ENCODE data around the gene DAP. TPM values are rescaled to one million over a fixed set of nuclear protein-coding genes. Genes with fewer than 3 reads are reported as not detected.
A peak's percentile ranks its signal among the peaks of the same experiment; 100 is the strongest.
"Not testable (repeated sequence)": the region's sequence is repeated elsewhere in the genome, so short reads cannot be mapped to it uniquely, and the experiment has no call there.

The DAP gene
- total RNA-seq, 4 donors from 2014 or later: 52.0 to 138 (median 111) TPM

DNA sequence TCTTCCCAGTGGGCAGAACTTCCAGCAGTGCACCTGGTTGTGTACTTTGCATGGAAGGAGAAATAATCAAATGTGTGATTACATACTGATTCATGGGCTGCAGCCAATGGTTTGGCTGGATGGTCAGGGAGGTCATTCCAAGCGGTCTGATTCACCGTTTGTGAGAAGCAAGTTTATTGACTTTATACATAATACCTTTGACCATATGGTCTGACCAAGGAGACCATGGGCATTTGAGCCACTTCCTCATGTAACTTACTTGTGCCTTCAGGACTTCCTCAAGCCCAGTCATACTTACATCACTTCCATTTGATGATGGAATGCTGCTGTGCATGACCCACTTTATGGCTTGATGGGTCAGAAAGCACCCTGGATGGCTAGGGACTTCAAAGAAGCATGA lies 41.1 kb downstream of the DAP start:
- peak in 1 of 3 donors; percentile 57 for DNase-seq
- Histone ChIP-seq H3K36me3 (peaks cover 0 to 11% (median 0%) of the 10 kb centered on the region in 3 donors), H3K9me3 (no peaks in the 10 kb centered on the region), H3K4me1 (no peaks in the 10 kb centered on the region), H3K4me3 (no peak overlapping the region), H3K27ac (no peak overlapping the region), H3K27me3 (no peaks in the 10 kb centered on the region)
- TF ChIP-seq, protein P1, sequence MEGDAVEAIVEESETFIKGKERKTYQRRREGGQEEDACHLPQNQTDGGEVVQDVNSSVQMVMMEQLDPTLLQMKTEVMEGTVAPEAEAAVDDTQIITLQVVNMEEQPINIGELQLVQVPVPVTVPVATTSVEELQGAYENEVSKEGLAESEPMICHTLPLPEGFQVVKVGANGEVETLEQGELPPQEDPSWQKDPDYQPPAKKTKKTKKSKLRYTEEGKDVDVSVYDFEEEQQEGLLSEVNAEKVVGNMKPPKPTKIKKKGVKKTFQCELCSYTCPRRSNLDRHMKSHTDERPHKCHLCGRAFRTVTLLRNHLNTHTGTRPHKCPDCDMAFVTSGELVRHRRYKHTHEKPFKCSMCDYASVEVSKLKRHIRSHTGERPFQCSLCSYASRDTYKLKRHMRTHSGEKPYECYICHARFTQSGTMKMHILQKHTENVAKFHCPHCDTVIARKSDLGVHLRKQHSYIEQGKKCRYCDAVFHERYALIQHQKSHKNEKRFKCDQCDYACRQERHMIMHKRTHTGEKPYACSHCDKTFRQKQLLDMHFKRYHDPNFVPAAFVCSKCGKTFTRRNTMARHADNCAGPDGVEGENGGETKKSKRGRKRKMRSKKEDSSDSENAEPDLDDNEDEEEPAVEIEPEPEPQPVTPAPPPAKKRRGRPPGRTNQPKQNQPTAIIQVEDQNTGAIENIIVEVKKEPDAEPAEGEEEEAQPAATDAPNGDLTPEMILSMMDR (IDR thresholded peaks at IDR 0.05): no peak
- no peak for TF ChIP-seq POLR2A (IDR thresholded peaks at IDR 0.05)

DNA sequence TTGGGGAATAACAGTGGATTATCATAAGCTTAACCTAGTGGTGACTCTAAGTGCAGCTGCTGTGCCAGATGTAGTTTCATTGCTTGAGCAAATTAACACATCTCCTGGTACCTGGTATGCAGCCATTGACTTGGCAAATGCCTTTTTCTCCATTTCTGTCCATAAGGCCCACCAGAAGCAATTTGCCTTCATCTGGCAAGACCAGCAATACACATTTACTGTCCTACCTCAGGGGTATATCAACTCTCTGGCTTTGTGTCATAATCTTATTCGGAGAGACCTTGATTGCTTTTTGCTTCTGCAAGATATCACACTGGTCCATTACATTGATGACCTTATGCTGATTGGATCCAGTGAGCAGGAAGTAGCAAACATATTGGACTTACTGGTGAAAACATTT lies 42.4 kb downstream of the DAP start:
- H3K4me1 ChIP-seq, DNase-seq, H3K27ac ChIP-seq: not testable (repeated sequence)

DNA sequence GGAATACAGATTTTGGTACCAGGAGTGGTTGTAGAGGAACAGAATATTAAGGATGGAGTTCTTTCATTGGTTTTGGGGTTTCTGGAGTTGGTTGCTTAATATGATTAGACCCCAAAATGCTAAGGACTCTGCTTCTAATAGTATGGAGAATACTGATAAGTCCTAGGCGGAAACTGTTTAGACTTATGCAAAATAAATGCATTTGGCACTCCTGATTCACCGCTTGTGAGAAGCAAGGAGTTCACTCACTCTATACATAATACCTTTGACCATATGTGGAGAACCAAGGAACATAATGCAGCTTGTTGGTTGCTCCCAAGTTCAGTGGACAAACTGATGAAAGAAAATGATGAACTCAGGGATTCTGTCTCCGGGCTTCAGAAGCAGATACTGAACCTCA lies 44.2 kb downstream of the DAP start:
- H3K27me3 ChIP-seq, DNase-seq, H3K4me1 ChIP-seq, H3K27ac ChIP-seq, H3K4me3 ChIP-seq, H3K9me3 ChIP-seq: not testable (repeated sequence)
- peaks cover 0 to 11% (median 0%) of the 10 kb centered on the region in 3 donors for H3K36me3 ChIP-seq

More for the DNA sequence above, 42.4 kb downstream of the DAP start:
- H3K9me3 ChIP-seq, H3K27me3 ChIP-seq, H3K4me3 ChIP-seq: not testable (repeated sequence)
- peaks cover 0 to 11% (median 0%) of the 10 kb centered on the region in 3 donors for H3K36me3 ChIP-seq

DNA sequence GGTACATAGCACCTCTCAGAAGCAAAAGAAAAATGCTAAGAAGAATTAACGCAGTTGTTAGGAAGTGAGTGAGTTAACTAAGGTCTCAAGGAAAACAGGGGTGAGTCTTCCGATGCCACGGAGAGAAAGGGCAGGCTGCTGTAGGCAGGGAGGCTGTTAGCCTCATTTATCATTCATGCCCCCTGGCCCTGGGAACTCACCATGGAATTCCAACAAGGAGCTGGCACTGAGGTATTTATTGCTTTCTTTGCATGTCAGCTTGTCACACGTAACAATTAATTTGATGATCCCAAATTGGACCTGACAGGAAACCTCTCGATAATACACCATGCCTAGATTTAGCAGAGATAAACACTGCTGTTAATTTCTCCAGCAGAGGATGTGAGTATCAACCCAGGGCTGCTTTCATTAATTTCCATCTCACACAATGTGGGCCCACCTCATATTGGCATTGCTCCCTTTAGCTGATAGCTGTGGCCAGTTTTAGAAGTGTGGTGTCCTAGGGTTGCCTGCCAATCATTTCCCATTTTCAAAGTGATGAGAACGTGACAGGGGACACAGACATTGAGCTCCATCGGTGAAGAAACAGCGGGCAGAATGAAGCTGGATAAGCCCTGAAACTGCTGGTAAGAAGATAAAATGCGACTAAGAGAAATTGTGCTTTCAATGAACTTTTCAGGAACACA lies 45.3 kb downstream of the DAP start:
- no peak for TF ChIP-seq POLR2A (IDR thresholded peaks at IDR 0.05)
- TF ChIP-seq, protein P1 (IDR thresholded peaks at IDR 0.05): no peak
- H3K4me3 ChIP-seq: no peak overlapping the region
- H3K27ac ChIP-seq: no peak overlapping the region
- H3K36me3 ChIP-seq: peaks cover 0 to 11% (median 0%) of the 10 kb centered on the region in 3 donors
- H3K9me3 ChIP-seq: no peaks in the 10 kb centered on the region
- no peaks in the 10 kb centered on the region for H3K27me3 ChIP-seq
- H3K4me1 ChIP-seq: peaks cover 0 to 9% (median 0%) of the 10 kb centered on the region in 4 donors
- DNase-seq: no peak

DNA sequence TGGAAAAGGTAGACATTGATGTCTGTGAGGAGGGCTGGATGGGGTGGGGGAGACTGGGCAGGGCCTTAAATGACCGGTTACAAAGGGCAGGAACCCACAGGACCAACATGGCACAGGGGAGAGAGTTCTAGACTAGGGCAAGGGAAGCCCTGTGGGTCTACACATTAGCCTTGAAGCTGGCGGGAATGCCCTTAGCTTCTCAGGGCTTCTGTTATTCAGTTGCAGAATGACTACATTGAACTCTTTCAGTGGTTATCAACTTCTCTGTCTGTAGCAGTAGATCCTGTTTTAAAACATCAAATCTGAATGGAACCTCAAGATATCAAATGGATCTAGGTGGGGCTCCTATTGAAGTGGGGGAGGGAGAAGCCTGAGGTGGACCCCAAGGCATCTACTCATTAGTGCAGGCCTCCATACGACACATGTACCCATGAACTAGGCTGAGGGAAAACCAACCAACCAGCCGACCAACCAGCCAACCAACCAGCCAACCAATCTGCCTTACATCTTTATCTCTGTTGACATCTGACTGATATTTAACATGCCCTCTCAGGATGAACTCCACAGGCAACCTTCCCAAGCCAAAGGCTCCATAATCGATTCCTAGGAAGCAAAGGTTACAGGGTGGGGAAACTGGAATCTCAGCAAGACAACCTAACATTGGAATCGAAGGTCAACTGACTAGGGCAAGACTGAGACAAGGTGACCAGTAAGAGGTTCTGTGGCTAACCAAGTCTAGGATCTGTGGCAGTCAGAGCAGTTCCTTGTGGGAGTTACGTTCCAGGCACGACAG lies 48.3 kb downstream of the DAP start:
- Histone ChIP-seq H3K4me1 (peaks cover 0 to 9% (median 0%) of the 10 kb centered on the region in 4 donors), H3K27ac (peak overlapping the region in 2 of 4 donors; percentile 56 to 59), H3K9me3 (no peaks in the 10 kb centered on the region), H3K36me3 (peaks cover 0 to 11% (median 0%) of the 10 kb centered on the region in 3 donors), H3K4me3 (no peak overlapping the region), H3K27me3 (no peaks in the 10 kb centered on the region)
- TF ChIP-seq POLR2A (IDR thresholded peaks at IDR 0.05): no peak
- TF ChIP-seq, protein P1 (IDR thresholded peaks at IDR 0.05): no peak
- no peak for DNase-seq

DNA sequence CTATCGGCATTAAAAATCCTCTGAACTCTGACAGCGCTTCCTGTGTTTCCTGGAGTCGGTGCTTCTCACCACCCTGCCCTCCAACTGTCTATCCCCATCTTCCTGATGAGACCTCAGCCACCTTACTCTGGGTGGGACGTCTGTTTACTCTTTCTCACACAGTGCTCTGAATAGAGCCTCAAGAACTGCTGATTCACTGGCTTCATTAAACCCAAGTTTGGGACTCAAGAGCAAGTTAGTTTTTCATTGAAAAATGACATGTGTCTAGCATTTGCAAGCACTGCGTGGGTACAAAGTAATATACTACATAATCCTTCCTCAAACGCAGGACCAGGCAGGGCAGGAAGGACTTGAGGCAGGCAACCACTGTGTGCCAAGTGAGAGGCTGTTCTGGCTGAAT lies 49.5 kb downstream of the DAP start:
- Histone ChIP-seq H3K9me3 (no peaks in the 10 kb centered on the region), H3K4me3 (no peak overlapping the region), H3K4me1 (peaks cover 0 to 9% (median 0%) of the 10 kb centered on the region in 4 donors), H3K27me3 (no peaks in the 10 kb centered on the region), H3K36me3 (peaks cover 0 to 8% (median 0%) of the 10 kb centered on the region in 3 donors), H3K27ac (no peak overlapping the region)
- no peak for TF ChIP-seq POLR2A (IDR thresholded peaks at IDR 0.05)
- TF ChIP-seq, protein P1 (IDR thresholded peaks at IDR 0.05): no peak
- DNase-seq: no peak

Data from Peyer's patch (tissue), 4 donors.